Stimulated activated CD8-positive, alpha-beta memory T cell treated with anti-CD3 and anti-CD28 coated beads, Interleukin-7, amount 100 ng/mL, for 4 hours (primary cell): ENCODE data around the gene PEX1.
A peak's percentile ranks its signal among the peaks of the same experiment; 100 is the strongest.
"Not testable (repeated sequence)": the region's sequence is repeated elsewhere in the genome, so short reads cannot be mapped to it uniquely, and the experiment has no call there.

Source experiments
- DNase-seq, 2 donors: peaks; one replicate each; pipeline ENCODE4 v3.0.0-alpha.2; 2020; ENCODE audit warnings: low read depth in 2 of 2

PEX1 gene

GRCh38 chr7:92460510-92460909, 67.8 kb downstream of the PEX1 start:
- no peak for DNase-seq

- no peak for DNase-seq
Observed at GRCh38 chr7:92460109-92460508, 68.2 kb downstream of the PEX1 start.

GRCh38 chr7:92456236-92456635, 72.1 kb downstream of the PEX1 start:
- DNase-seq: no peak

GRCh38 chr7:92451645-92452044, 76.7 kb downstream of the PEX1 start:
- DNase-seq: no peak

GRCh38 chr7:92448205-92448747, 80.0 kb downstream of the PEX1 start:
- DNase-seq: peak; percentile 21 to 28

GRCh38 chr7:92447345-92448204, 80.7 kb downstream of the PEX1 start, which contains the start of gene GATAD1:
GATAD1 (plus strand) TSS chr7:92447482; CDS start chr7:92447730, 248 bp downstream.
- DNase-seq: peak; percentile 68 to 69

GRCh38 chr7:92446869-92447344, 81.4 kb downstream of the PEX1 start:
- no peak for DNase-seq

- not testable (repeated sequence) for DNase-seq
Observed at GRCh38 chr7:92442720-92443119, 85.6 kb downstream of the PEX1 start.

- DNase-seq: no peak
Observed at GRCh38 chr7:92437956-92438491, 90.3 kb downstream of the PEX1 start.
